Panc1 (cell line): Measurements from ENCODE around the gene FOXD4L6.
"Not testable (repeated sequence)": the region's sequence is repeated elsewhere in the genome, so short reads cannot be mapped to it uniquely, and the experiment has no call there.

Source experiments
- CTCF ChIP-seq: fragments of 450-650 bp; IDR thresholded peaks from 2 replicates; pipeline ENCODE4 v1.5.1; 2017; ENCODE audit warnings: mild to moderate bottlenecking
- REST ChIP-seq, 2 experiments: IDR thresholded peaks; 2 replicates each; pipeline ENCODE4 v1.6.1; 2011 to 2012; ENCODE audit warnings: low read depth in 2 of 2, control low read depth in 1 of 2, low read length in 1 of 2, mild to moderate bottlenecking in 1 of 2, moderate library complexity in 1 of 2; ENCODE audit not compliant: insufficient read depth in 1 of 2
- TCF7L2 ChIP-seq: IDR thresholded peaks from 2 replicates; pipeline ENCODE4 v1.6.1; 2011; ENCODE audit warnings: mild to moderate bottlenecking, low read depth, low read length, inconsistent platforms

GRCh38 chr9:41104542-41104941 is 23.9 kb downstream of the FOXD4L6 start:
- not testable (repeated sequence) for TF ChIP-seq CTCF; TCF7L2; REST (IDR thresholded peaks at IDR 0.05; ENCODE audit: insufficient read depth in 1 of 2, low read depth in 2 of 2, low read length in 1 of 2)
